ENCODE measurements around the gene GHR.

The GHR gene

DNA sequence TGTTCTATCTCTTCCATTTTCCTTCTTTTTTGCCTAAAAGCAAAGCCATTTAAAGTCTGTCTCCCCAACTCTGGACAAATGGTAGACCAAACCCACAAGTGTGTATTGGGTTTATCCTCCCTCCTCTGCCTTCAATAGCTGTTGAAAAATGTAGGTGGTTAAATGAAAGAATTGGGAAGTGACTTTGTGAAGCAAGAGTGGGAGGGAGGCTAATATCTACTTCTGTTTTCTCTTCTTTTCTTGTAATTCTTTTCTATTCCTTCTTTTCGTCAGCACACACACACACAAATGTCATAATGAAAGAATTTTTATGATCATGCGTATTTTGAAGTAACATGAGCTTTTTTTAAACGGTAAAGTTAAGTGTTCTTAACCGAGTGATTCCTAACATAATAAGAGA is 337.2 kb downstream of the GHR start:
- Histone ChIP-seq H3K9ac (ENCODE audit: low read depth, low read length) (no peak overlapping the region), H3K79me2 (ENCODE audit: insufficient read depth, low read length) (no peaks in the 10 kb centered on the region), H3K27me3 (ENCODE audit: insufficient read depth, low read length, poor library complexity) (no peaks in the 10 kb centered on the region), H3K36me3 (ENCODE audit: insufficient read depth, low read length) (no peaks in the 10 kb centered on the region), H3K9me3 (ENCODE audit: insufficient read depth, low read length, severe bottlenecking) (no peaks in the 10 kb centered on the region), H3K4me2 (ENCODE audit: insufficient read depth, low read length) (no peak overlapping the region), H2AFZ (ENCODE audit: low read depth, low read length) (no peak overlapping the region), H3K4me1 (ENCODE audit: insufficient read depth, low read length) (no peaks in the 10 kb centered on the region), H3K4me3 (ENCODE audit: low read depth in 1 of 2, low read length in 2 of 2) (no peak overlapping the region), H3K27ac (ENCODE audit: low read length) (no peak overlapping the region), H4K20me1 (ENCODE audit: insufficient read depth, low read length) (no peaks in the 10 kb centered on the region)
- no peak for ATAC-seq (ENCODE audit: insufficient read depth, low read depth)
- TF ChIP-seq, protein P1, sequence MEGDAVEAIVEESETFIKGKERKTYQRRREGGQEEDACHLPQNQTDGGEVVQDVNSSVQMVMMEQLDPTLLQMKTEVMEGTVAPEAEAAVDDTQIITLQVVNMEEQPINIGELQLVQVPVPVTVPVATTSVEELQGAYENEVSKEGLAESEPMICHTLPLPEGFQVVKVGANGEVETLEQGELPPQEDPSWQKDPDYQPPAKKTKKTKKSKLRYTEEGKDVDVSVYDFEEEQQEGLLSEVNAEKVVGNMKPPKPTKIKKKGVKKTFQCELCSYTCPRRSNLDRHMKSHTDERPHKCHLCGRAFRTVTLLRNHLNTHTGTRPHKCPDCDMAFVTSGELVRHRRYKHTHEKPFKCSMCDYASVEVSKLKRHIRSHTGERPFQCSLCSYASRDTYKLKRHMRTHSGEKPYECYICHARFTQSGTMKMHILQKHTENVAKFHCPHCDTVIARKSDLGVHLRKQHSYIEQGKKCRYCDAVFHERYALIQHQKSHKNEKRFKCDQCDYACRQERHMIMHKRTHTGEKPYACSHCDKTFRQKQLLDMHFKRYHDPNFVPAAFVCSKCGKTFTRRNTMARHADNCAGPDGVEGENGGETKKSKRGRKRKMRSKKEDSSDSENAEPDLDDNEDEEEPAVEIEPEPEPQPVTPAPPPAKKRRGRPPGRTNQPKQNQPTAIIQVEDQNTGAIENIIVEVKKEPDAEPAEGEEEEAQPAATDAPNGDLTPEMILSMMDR (IDR thresholded peaks at IDR 0.05; ENCODE audit: borderline replicate concordance, extremely low read depth, low read length, poor library complexity, severe bottlenecking) = no peak
- no peak for TF ChIP-seq EZH2 (IDR thresholded peaks at IDR 0.05; ENCODE audit: borderline replicate concordance, low read depth, low read length, severe bottlenecking)
- DNase-seq = no peak

DNA sequence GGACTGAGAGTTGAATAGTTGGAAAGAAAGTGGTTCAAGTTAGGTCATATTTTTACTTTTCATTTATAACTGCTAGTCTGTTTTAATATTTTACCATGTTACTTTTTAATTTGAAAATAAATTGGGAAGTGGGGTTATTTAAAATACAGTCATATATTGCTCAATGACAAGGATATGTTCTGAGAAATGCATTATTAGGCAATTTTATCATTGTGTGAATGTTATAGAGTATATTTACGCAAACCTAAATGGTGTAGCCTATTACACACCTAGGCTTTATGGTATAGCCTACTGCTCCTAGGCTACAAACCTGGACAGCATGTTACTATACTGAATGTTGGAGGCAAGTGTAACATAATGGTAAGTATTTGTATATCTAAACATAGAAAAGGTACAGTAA is 338.6 kb downstream of the GHR start:
- H4K20me1 ChIP-seq (ENCODE audit: insufficient read depth, low read length) = no peaks in the 10 kb centered on the region
- H3K4me1 ChIP-seq (ENCODE audit: insufficient read depth, low read length) = no peaks in the 10 kb centered on the region
- no peaks in the 10 kb centered on the region for H3K9me3 ChIP-seq (ENCODE audit: insufficient read depth, low read length, severe bottlenecking)
- no peak overlapping the region for H3K4me2 ChIP-seq (ENCODE audit: insufficient read depth, low read length)
- no peaks in the 10 kb centered on the region for H3K27me3 ChIP-seq (ENCODE audit: insufficient read depth, low read length, poor library complexity)
- no peak overlapping the region for H3K4me3 ChIP-seq (ENCODE audit: low read depth in 1 of 2, low read length in 2 of 2)
- no peaks in the 10 kb centered on the region for H3K36me3 ChIP-seq (ENCODE audit: insufficient read depth, low read length)
- H3K27ac ChIP-seq (ENCODE audit: low read length) = no peak overlapping the region
- ATAC-seq (ENCODE audit: insufficient read depth, low read depth) (no peak), DNase-seq (no peak)
- TF ChIP-seq, protein P1 (IDR thresholded peaks at IDR 0.05; ENCODE audit: borderline replicate concordance, extremely low read depth, low read length, poor library complexity, severe bottlenecking) = no peak
- H3K79me2 ChIP-seq (ENCODE audit: insufficient read depth, low read length) = no peaks in the 10 kb centered on the region
- H2AFZ ChIP-seq (ENCODE audit: low read depth, low read length) = no peak overlapping the region
- H3K9ac ChIP-seq (ENCODE audit: low read depth, low read length) = no peak overlapping the region

DNA sequence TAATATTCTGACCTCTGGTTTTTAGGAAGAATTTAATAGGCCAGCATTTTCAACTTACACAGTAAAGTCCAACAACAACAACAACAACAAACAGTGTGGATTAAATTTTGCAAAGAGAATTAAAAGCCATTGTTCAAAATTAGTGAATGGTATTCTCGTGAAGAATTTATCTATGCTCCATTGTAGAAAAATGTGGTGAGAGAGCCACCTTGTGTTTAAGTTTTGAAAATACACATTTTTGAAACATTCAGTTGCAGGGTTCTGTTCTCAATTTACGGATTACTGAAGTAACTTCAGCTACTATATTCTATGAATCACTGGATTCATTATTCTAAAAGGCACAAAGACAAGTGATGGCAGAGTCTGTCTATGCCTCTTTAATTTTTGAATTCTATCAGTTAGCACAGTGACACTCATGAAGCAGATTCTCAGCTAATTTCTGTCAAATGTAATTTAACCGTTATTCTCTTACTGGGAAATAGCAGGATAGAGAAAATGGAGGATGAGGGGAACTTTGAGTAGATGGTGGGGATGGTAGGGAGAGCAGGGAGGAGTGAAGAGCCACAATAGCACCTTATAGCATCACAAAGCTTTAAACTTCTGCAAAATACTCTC is 344.4 kb downstream of the GHR start:
- Histone ChIP-seq H3K4me3 (ENCODE audit: low read depth in 1 of 2, low read length in 2 of 2) (no peak overlapping the region), H3K27me3 (ENCODE audit: insufficient read depth, low read length, poor library complexity) (no peaks in the 10 kb centered on the region), H3K4me2 (ENCODE audit: insufficient read depth, low read length) (no peak overlapping the region), H3K79me2 (ENCODE audit: insufficient read depth, low read length) (no peaks in the 10 kb centered on the region), H3K36me3 (ENCODE audit: insufficient read depth, low read length) (no peaks in the 10 kb centered on the region), H4K20me1 (ENCODE audit: insufficient read depth, low read length) (no peaks in the 10 kb centered on the region), H3K9ac (ENCODE audit: low read depth, low read length) (no peak overlapping the region), H3K27ac (ENCODE audit: low read length) (no peak overlapping the region), H3K4me1 (ENCODE audit: insufficient read depth, low read length) (no peaks in the 10 kb centered on the region), H3K9me3 (ENCODE audit: insufficient read depth, low read length, severe bottlenecking) (no peaks in the 10 kb centered on the region), H2AFZ (ENCODE audit: low read depth, low read length) (no peak overlapping the region)
- ATAC-seq (ENCODE audit: insufficient read depth, low read depth) (peak; percentile 62), DNase-seq (no peak)
- TF ChIP-seq EZH2 (IDR thresholded peaks at IDR 0.05; ENCODE audit: borderline replicate concordance, low read depth, low read length, severe bottlenecking) = no peak
- TF ChIP-seq, protein P1 (IDR thresholded peaks at IDR 0.05; ENCODE audit: borderline replicate concordance, extremely low read depth, low read length, poor library complexity, severe bottlenecking) = peak; percentile 59

DNA sequence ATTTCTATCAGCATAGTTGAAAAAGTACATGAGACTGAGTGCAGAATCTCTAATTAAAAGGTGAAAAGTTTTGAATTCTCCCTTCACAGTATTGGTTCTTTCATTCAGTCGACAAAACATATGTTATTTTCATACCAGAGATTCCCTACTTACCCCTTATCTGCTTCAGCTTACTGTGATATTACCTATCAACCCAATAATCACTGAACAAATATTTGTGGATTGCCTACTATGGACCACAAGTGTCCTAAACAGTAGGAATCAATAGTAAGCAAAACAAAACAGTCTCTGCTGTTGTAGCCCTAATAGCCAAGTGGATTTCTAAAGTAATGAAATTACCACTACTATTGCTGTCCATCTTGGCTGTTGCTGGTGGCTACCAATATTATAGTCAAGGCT is 344.9 kb downstream of the GHR start:
- H3K4me2 ChIP-seq (ENCODE audit: insufficient read depth, low read length) = no peak overlapping the region
- H3K27ac ChIP-seq (ENCODE audit: low read length) = no peak overlapping the region
- H3K79me2 ChIP-seq (ENCODE audit: insufficient read depth, low read length) = no peaks in the 10 kb centered on the region
- H3K9me3 ChIP-seq (ENCODE audit: insufficient read depth, low read length, severe bottlenecking) = no peaks in the 10 kb centered on the region
- no peaks in the 10 kb centered on the region for H4K20me1 ChIP-seq (ENCODE audit: insufficient read depth, low read length)
- H3K4me3 ChIP-seq (ENCODE audit: low read depth in 1 of 2, low read length in 2 of 2) = no peak overlapping the region
- no peak for ATAC-seq (ENCODE audit: insufficient read depth, low read depth)
- TF ChIP-seq EZH2 (IDR thresholded peaks at IDR 0.05; ENCODE audit: borderline replicate concordance, low read depth, low read length, severe bottlenecking) = no peak
- TF ChIP-seq, protein P1 (IDR thresholded peaks at IDR 0.05; ENCODE audit: borderline replicate concordance, extremely low read depth, low read length, poor library complexity, severe bottlenecking) = no peak
- no peaks in the 10 kb centered on the region for H3K4me1 ChIP-seq (ENCODE audit: insufficient read depth, low read length)
- no peaks in the 10 kb centered on the region for H3K27me3 ChIP-seq (ENCODE audit: insufficient read depth, low read length, poor library complexity)
- H3K36me3 ChIP-seq (ENCODE audit: insufficient read depth, low read length) = no peaks in the 10 kb centered on the region
- no peak overlapping the region for H3K9ac ChIP-seq (ENCODE audit: low read depth, low read length)
- no peak overlapping the region for H2AFZ ChIP-seq (ENCODE audit: low read depth, low read length)
- DNase-seq = no peak

All from DND-41 (cell line).